ENCODE results near the gene CALB2. TPM values are rescaled to one million over a fixed set of nuclear protein-coding genes. Genes with fewer than 3 reads are reported as not detected.
A peak's percentile ranks its signal among the peaks of the same experiment; 100 is the strongest.

Gene CALB2
- total and polyA plus RNA-seq, 2 of the 13 experiments (the other 11 are each of a cell fraction or from before 2014, with no cell fraction given) = 0.37 to 0.40 TPM

- peak; percentile 68; the same call in 1 of the 2 replicates for TF ChIP-seq THAP7 (CRISPR knock-in tag; IDR thresholded peaks at IDR 0.05)
- no peak for TF ChIP-seq ZFP82 (CRISPR knock-in tag; IDR thresholded peaks at IDR 0.05; ENCODE audit: borderline replicate concordance)
- TF ChIP-seq TEAD3 (CRISPR knock-in tag; optimal IDR thresholded peaks at IDR 0.05; ENCODE audit: borderline replicate concordance) = peak; percentile 94
- peak; percentile 78 for TF ChIP-seq ZNF629 (CRISPR knock-in tag; conservative IDR thresholded peaks at IDR 0.05)
- peak; percentile 91 for TF ChIP-seq ZNF513 (CRISPR knock-in tag; conservative IDR thresholded peaks at IDR 0.05)
- no peak for TF ChIP-seq MATR3 (CRISPR knock-in tag; IDR thresholded peaks at IDR 0.05)
- TF ChIP-seq HNF1B (CRISPR knock-in tag; IDR thresholded peaks at IDR 0.05) = peak; percentile 98
- TF ChIP-seq ZFP62 (CRISPR knock-in tag; IDR thresholded peaks at IDR 0.05) = peak; percentile 93; the same call in 1 of the 2 replicates
- TF ChIP-seq ARNT2 (CRISPR knock-in tag; IDR thresholded peaks at IDR 0.05; ENCODE audit: low read depth) = peak; percentile 87
- TF ChIP-seq MYPOP (CRISPR knock-in tag; IDR thresholded peaks at IDR 0.05) = peak; percentile 93
- TF ChIP-seq ZSCAN21 (CRISPR knock-in tag; IDR thresholded peaks at IDR 0.05; ENCODE audit: borderline replicate concordance) = peak; percentile 99
- TF ChIP-seq MLLT10 (CRISPR knock-in tag; IDR thresholded peaks at IDR 0.05) = no peak
- TF ChIP-seq ZNF543 (CRISPR knock-in tag; IDR thresholded peaks at IDR 0.05) = peak; percentile 98
- TF ChIP-seq MTF2 (CRISPR knock-in tag; IDR thresholded peaks at IDR 0.05; ENCODE audit: borderline replicate concordance) = no peak; the same call in 1 of the 2 replicates
- peak; percentile 48 for TF ChIP-seq PRDM15 (CRISPR knock-in tag; IDR thresholded peaks at IDR 0.05)
- peak; percentile 91 for TF ChIP-seq ZBTB8A (CRISPR knock-in tag; IDR thresholded peaks at IDR 0.05; ENCODE audit: borderline replicate concordance, low read depth)
- peak; percentile 89; the same call in 1 of the 2 replicates for TF ChIP-seq TOPORS (CRISPR knock-in tag; IDR thresholded peaks at IDR 0.05)
- TF ChIP-seq MIER2 (CRISPR knock-in tag; IDR thresholded peaks at IDR 0.05) = peak; percentile 88
- peak; percentile 78; the same call in 1 of the 2 replicates for TF ChIP-seq ZNF615 (CRISPR knock-in tag; IDR thresholded peaks at IDR 0.05; ENCODE audit: borderline replicate concordance)
- TF ChIP-seq ZNF225 (CRISPR knock-in tag; IDR thresholded peaks at IDR 0.05) = peak; percentile 92
- TF ChIP-seq MIER3 (CRISPR knock-in tag; IDR thresholded peaks at IDR 0.05; ENCODE audit: borderline replicate concordance) = peak; percentile 97
Observed at GRCh38 chr16:71426069-71426879, 67.8 kb downstream of the CALB2 start (continued).
